GM18861 (cell line): ENCODE results near the gene ACSF2.

Source experiments
- ATAC-seq: cut with Tn5 transposase; IDR thresholded peaks from one replicate; pipeline ENCODE4 v1.9.1; 2021; ENCODE audit not compliant: unreplicated experiment

Gene ACSF2

DNA sequence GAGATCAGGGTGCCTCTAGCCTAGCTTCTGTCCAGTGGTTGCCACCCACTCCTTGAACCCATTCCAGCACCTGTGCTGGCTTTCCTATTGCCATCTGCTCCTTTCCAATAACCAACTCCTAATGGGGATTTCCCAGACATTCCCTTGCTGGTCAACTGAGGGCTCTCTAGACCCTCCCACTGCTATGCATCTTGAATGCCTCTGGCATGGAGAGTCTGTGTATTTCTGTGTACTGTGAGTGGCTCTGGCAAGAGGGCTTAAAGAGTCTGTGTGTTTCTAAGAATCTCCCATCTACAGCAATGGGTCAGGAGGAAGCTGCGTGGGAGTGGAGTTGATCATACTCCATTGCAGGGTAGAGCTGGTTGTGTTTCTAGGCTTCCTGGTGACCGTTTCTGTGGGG is 95.5 kb downstream of the ACSF2 start:
- no peak for ATAC-seq

DNA sequence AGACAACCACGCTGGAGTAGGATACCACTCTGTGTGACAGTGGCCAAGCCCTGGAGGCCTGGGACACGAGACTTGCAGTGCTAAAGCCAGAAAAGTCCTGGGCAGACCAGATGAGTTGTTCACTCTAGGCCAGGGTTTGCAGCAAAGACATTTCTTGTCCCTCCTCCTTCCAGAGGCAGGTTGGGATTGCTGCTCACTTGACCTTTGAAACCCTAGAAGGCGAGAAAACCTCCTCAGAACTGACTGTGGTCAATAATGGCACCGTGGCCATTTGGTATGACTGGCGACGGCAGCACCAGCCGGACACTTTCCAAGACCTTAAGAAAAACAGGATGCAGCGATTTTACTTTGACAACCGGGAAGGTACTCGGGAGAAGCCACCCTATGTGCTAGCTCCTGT is 96.7 kb downstream of the ACSF2 start:
- no peak for ATAC-seq

DNA sequence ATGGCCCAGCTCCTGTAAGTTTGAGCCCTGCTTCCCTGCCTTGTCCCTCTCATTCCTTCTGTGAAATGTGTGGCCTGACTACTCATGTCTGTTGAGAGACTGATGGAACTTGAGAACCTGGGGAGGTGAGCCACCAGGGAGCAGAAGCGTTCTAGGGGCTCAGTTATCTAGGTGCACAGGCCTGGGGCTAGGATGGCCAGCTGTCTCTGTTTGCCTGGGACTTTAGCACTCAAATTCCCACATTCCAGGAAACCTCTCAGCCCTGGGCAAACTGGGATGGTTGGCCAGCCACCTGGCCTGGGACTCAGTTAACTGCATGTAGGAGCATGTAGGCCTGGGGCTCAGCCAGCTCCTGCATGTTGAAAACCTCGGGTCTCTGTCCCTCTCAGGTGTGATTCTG is 97.2 kb downstream of the ACSF2 start:
- no peak for ATAC-seq
